Mucosa of descending colon (tissue), 3 donors: Measurements from ENCODE around the gene ZBED5. TPM values are rescaled to one million over a fixed set of nuclear protein-coding genes. Genes with fewer than 3 reads are reported as not detected.

Experiments used
- ATAC-seq: fragments of 200-7000 bp; cut with Tn5 transposase; one replicate; pipeline ENCODE4 v1.9.1; 2020; ENCODE audit warnings: mild to moderate bottlenecking, moderate library complexity
- DNase-seq, 3 donors: peaks; one replicate each; pipeline ENCODE4 v3.0.0-alpha.2; 2020
- H3K36me3 ChIP-seq: fragments of 200-600 bp; one replicate; pipeline ENCODE4 v1.8.0; 2021; ENCODE audit warnings: low read depth, mild to moderate bottlenecking
- H3K4me1 ChIP-seq: fragments of 200-600 bp; one replicate; pipeline ENCODE4 v1.8.0; 2021; ENCODE audit warnings: low read depth, mild to moderate bottlenecking
- H3K4me3 ChIP-seq: fragments of 200-600 bp; one replicate; pipeline ENCODE4 v1.8.0; 2021; ENCODE audit warnings: mild to moderate bottlenecking
- H3K9me3 ChIP-seq: fragments of 200-600 bp; one replicate; pipeline ENCODE4 v1.8.0; 2021; ENCODE audit warnings: mild to moderate bottlenecking
- intact Hi-C, 2 donors: fragments of 100-400 bp; cut with DNase I in 1 of 2; cut with micrococcal nuclease in 1 of 2; formaldehyde crosslinking; loops; one replicate each; pipeline versions ENCODE4 v1.11.0 to v1.11.1; 2022; cut with DNase I, micrococcal nuclease
- total RNA-seq, 3 donors: library from RNA; stranded (reverse); fragmentation: NEBNext Ultra II Directional in 2 of 3; extraction: Animal tissue kit (Norgen Biotek cat#: 25700) in 2 of 3; gene quantifications; one replicate each; pipeline versions ENCODE4 v1.2.1 to v1.2.4, GENCODE V29; 2021 to 2023
- TF ChIP-seq, protein P1 (sequence below): fragments of 200-600 bp; IDR thresholded peaks from one replicate; pipeline ENCODE4 v1.8.0; 2022; ENCODE audit warnings: antibody characterized with exemption, mild to moderate bottlenecking
- donor health status: DM: no; HTN: no; CAD: no; lungs with moderate emphysema.
- donor health status: DM: no; HTN: no; CAD: no.
- donor health status: DM: no; HTN: yes; CAD: no.

The ZBED5 gene
- total RNA-seq, 3 donors from 2014 or later: 39.5 to 54.2 (median 42.6) TPM

DNA sequence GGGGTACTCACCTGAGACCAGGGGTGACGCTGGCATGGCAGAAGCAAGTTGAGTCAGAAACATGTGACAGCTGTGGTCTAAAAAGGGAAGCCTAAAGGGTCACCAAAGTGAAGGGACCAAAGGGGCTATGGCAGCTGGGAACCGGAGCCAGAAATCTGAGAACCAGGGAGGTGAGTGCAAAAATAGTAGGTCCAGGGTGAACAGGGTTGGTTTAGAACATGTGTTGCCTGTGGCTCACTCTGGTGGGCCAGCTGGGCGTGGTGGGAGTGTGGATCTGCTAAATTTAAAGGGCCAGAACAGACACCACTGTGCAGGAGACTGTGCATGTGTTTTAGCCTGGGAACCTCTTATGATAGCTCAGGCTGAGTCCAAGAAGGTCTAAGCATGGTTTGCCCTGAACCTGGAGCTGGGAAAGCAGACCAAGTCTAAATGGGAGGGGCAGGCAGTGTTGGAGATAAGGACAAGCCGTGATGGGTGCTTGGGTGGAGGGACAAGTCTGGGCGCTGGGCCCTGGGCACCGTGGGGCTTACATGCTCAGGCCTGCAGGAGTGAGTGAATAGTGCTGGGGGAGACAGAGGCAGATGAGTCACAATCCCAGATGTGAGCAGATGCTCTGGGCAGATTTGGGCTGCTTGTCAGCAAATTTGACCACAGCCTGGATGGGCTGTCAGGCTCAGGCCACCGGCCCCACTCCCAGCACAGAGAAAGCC lies 41.4 kb upstream of the ZBED5 start:
- no peak overlapping the region for H3K4me3 ChIP-seq
- peak; percentile 52 to 64 (median 62) for DNase-seq

DNA sequence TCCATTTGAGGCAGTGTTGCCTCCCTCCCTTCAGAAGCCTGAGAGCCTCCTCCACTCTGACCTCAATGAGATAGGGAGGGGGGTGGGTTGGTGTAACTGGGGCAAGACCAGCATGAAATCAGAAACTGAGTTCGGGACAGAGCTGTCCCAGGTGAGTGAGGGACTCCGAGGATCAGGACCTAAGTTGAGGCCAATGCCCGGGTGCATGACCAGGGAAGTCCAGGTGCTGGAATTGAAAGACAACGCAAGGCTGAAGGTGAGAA lies 40.8 kb upstream of the ZBED5 start:
- DNase-seq (peak in 1 of 3 donors; percentile 23), ATAC-seq (no peak)
- peaks cover 25% of the 10 kb centered on the region for H3K4me1 ChIP-seq
- H3K9me3 ChIP-seq: no peaks in the 10 kb centered on the region
- intact Hi-C loops: no loop called here
- TF ChIP-seq, protein P1, sequence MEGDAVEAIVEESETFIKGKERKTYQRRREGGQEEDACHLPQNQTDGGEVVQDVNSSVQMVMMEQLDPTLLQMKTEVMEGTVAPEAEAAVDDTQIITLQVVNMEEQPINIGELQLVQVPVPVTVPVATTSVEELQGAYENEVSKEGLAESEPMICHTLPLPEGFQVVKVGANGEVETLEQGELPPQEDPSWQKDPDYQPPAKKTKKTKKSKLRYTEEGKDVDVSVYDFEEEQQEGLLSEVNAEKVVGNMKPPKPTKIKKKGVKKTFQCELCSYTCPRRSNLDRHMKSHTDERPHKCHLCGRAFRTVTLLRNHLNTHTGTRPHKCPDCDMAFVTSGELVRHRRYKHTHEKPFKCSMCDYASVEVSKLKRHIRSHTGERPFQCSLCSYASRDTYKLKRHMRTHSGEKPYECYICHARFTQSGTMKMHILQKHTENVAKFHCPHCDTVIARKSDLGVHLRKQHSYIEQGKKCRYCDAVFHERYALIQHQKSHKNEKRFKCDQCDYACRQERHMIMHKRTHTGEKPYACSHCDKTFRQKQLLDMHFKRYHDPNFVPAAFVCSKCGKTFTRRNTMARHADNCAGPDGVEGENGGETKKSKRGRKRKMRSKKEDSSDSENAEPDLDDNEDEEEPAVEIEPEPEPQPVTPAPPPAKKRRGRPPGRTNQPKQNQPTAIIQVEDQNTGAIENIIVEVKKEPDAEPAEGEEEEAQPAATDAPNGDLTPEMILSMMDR: no peak
- H3K36me3 ChIP-seq: no peaks in the 10 kb centered on the region
- H3K4me3 ChIP-seq: no peak overlapping the region

More for the DNA sequence above, 41.4 kb upstream of the ZBED5 start:
- Histone ChIP-seq H3K36me3 (no peaks in the 10 kb centered on the region), H3K4me1 (peaks cover 25% of the 10 kb centered on the region), H3K9me3 (no peaks in the 10 kb centered on the region)
- intact Hi-C loops: no loop called here
- TF ChIP-seq, protein P1: no peak
- ATAC-seq: peak; percentile 57

DNA sequence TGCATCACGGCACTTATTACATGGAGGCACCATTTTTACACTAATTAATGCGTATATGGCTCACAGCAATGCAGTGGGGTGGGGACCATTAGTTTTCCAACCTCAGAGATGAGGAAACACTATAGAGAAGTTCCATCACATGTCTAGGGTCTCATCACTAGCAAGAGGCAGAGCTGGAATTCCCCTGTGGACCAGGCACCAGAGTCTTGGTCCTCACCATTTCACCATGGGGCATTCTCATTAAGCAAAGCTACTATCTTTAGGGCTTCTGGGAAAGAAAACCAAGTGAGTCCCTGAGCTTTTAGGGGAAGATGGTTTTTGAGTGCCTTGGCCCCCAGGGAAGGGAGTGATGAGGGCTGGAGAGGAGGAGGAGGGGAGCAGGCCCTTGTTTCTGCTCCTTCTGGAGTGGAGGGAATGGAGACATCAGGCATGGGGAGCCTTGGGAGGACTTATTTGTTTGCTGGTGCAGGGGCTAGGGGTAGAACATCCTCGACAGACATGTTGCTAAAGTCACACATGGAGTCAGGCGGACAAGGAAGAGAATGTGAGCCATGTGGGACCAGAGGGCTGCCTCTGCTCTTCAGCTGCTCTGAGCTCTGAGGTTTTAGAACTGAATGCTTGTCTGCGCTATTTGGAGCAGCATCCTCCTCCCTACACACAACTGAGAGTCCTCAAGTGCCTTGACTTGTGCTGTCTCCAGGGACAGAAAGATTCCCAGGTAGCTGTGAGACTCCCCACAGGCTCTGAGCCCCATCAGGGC lies 40.3 kb upstream of the ZBED5 start:
- TF ChIP-seq, protein P1: no peak
- intact Hi-C loops: no loop called here
- Histone ChIP-seq H3K4me1 (peaks cover 25% of the 10 kb centered on the region), H3K36me3 (no peaks in the 10 kb centered on the region), H3K9me3 (no peaks in the 10 kb centered on the region), H3K4me3 (no peak overlapping the region)
- DNase-seq (no peak), ATAC-seq (no peak)

DNA sequence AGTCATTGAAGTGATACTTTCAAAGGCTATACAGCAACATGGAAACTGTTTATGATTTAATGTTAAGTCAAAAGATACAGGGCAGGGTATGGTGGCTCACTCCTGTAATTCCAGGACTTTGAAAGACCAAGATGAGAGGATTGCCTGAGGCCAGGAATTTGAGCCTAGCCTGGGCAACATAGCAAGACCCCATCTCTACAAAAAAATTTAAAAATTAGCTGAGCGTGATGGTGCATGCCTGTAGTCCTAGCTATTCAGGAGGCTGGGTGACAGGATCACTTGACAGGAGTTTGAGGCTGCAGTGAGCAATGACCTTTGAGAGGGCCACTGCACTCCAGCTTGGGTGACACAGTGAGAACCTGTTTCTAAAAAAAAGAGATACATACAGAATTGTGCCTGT lies 39.3 kb upstream of the ZBED5 start:
- H3K4me1 ChIP-seq: peaks cover 25% of the 10 kb centered on the region
- DNase-seq (no peak), ATAC-seq (no peak)
- no peaks in the 10 kb centered on the region for H3K9me3 ChIP-seq
- H3K4me3 ChIP-seq: no peak overlapping the region
- no peaks in the 10 kb centered on the region for H3K36me3 ChIP-seq
- intact Hi-C loops: no loop called here
- TF ChIP-seq, protein P1: no peak

DNA sequence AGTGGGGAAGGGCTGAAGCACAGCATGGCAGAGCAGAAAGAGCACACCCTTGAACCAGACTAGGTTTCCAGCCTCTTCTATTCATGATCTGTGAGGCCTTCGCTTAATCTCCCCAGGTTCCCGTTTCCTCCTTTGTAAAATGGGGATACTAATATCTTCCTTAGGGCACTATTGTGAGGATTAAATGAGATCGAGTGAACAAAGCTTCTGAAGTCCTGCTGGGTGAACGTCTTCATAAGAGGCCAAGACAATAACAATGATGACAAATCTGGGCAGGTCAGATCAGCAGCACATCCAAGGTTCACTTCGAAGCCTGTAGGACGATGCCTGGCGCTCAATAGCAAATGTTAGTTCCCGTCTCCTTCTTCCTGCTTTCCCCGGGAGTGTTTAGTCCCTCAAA lies 38.6 kb upstream of the ZBED5 start:
- Histone ChIP-seq H3K9me3 (no peaks in the 10 kb centered on the region), H3K36me3 (no peaks in the 10 kb centered on the region), H3K4me3 (no peak overlapping the region), H3K4me1 (peaks cover 25% of the 10 kb centered on the region)
- DNase-seq (no peak), ATAC-seq (no peak)
- TF ChIP-seq, protein P1: no peak
- intact Hi-C loops: no loop called here
